Neuronal stem cell (in vitro differentiated cells): Measurements from ENCODE around the gene TMEM233.

Experiments used
- DNase-seq: peaks from one replicate; pipeline ENCODE4 v3.0.0-alpha.2; 2013; ENCODE audit warnings: low spot score
- H2AFZ ChIP-seq: one replicate; pipeline ENCODE4 v1.6.1; 2013; ENCODE audit warnings: mild to moderate bottlenecking, low read length, inconsistent platforms
- H2AK5ac ChIP-seq: 2 replicates; pipeline ENCODE4 v1.6.1; 2013; ENCODE audit warnings: low read depth, mild to moderate bottlenecking, inconsistent platforms, low read length, moderate library complexity, mixed read lengths
- H2BK120ac ChIP-seq: 2 replicates; pipeline ENCODE4 v1.6.1; 2013; ENCODE audit warnings: low read depth, mild to moderate bottlenecking, inconsistent platforms, low read length, moderate library complexity, mixed read lengths
- H2BK12ac ChIP-seq: one replicate; pipeline ENCODE4 v1.6.1; 2013; ENCODE audit warnings: low read length, inconsistent platforms
- H2BK15ac ChIP-seq: 2 replicates; pipeline ENCODE4 v1.6.1; 2013; ENCODE audit warnings: mild to moderate bottlenecking, low read length, inconsistent platforms, mixed read lengths
- H2BK5ac ChIP-seq: one replicate; pipeline ENCODE4 v1.6.1; 2013; ENCODE audit warnings: inconsistent platforms, mild to moderate bottlenecking, low read length, moderate library complexity
- H3K14ac ChIP-seq: one replicate; pipeline ENCODE4 v1.6.1; 2013; ENCODE audit warnings: low read length, inconsistent platforms
- H3K18ac ChIP-seq: 2 replicates; pipeline ENCODE4 v1.6.1; 2013; ENCODE audit warnings: low read length, inconsistent platforms
- H3K23ac ChIP-seq: 2 replicates; pipeline ENCODE4 v1.6.1; 2013; ENCODE audit warnings: low read depth, mild to moderate bottlenecking, mixed read lengths, low read length, inconsistent platforms; ENCODE audit not compliant: poor library complexity
- H3K27ac ChIP-seq: replicated peaks from 3 replicates; pipeline ENCODE4 v1.5.1; 2013; ENCODE audit warnings: low read length, inconsistent platforms
- H3K27me3 ChIP-seq, 3 experiments: 2 replicates each; pipeline ENCODE4 v1.6.1; 2013; ENCODE audit warnings: low read length in 3 of 3, mild to moderate bottlenecking in 2 of 3, inconsistent platforms in 1 of 3, low read depth in 1 of 3, mixed read lengths in 1 of 3, moderate library complexity in 1 of 3; ENCODE audit not compliant: control insufficient read depth in 3 of 3, insufficient read depth in 3 of 3
- H3K36me3 ChIP-seq, 2 donors: replicated peaks in 1 of 2; 2 replicates each; pipeline ENCODE4 v1.6.1; 2013; ENCODE audit warnings: low read length in 2 of 2; ENCODE audit not compliant: control insufficient read depth in 2 of 2, insufficient read depth in 2 of 2
- H3K4ac ChIP-seq: 2 replicates; pipeline ENCODE4 v1.6.1; 2013; ENCODE audit warnings: inconsistent platforms, mild to moderate bottlenecking, low read length, moderate library complexity
- H3K4me1 ChIP-seq, 2 donors: 1 replicate in 1 of 2; 2 replicates in 1 of 2; pipeline ENCODE4 v1.6.1; 2013; ENCODE audit warnings: low read length in 2 of 2, low read depth in 1 of 2; ENCODE audit not compliant: control insufficient read depth in 2 of 2, insufficient read depth in 1 of 2
- H3K4me2 ChIP-seq: one replicate; pipeline ENCODE4 v1.6.1; 2013; ENCODE audit warnings: mild to moderate bottlenecking, low read length, inconsistent platforms; ENCODE audit not compliant: insufficient read depth, poor library complexity, severe bottlenecking
- H3K4me3 ChIP-seq, 2 donors: 2 replicates each; pipeline ENCODE4 v1.5.1; 2013; ENCODE audit warnings: low read length in 2 of 2, mild to moderate bottlenecking in 2 of 2, inconsistent platforms in 1 of 2, moderate library complexity in 1 of 2
- H3K79me1 ChIP-seq: one replicate; pipeline ENCODE4 v1.6.1; 2013; ENCODE audit warnings: low read depth, mild to moderate bottlenecking, inconsistent platforms, low read length, moderate library complexity
- H3K9ac ChIP-seq: one replicate; pipeline ENCODE4 v1.6.1; 2013; ENCODE audit warnings: mild to moderate bottlenecking, low read depth, low read length, inconsistent platforms; ENCODE audit not compliant: poor library complexity
- H3K9me3 ChIP-seq, 2 donors: replicated peaks in 1 of 2; 2 replicates each; pipeline versions ENCODE3 to v1.6.1; 2013; ENCODE audit warnings: low read length in 2 of 2, mild to moderate bottlenecking in 2 of 2, inconsistent platforms in 1 of 2, low read depth in 1 of 2, mixed read lengths in 1 of 2, moderate library complexity in 1 of 2; ENCODE audit not compliant: control insufficient read depth in 2 of 2, insufficient read depth in 1 of 2
- H4K8ac ChIP-seq: one replicate; pipeline ENCODE4 v1.6.1; 2013; ENCODE audit warnings: low read depth, mild to moderate bottlenecking, inconsistent platforms, low read length, moderate library complexity
- H4K91ac ChIP-seq: one replicate; pipeline ENCODE4 v1.6.1; 2013; ENCODE audit warnings: low read length, low read depth, mild to moderate bottlenecking, inconsistent platforms; ENCODE audit not compliant: poor library complexity
- WGBS, 2 donors: extraction: QIAGEN DNeasy Blood & Tissue Kit; methylation state at CpG; one replicate each; pipeline ENCODE4 v1.1.7; 2013; ENCODE audit warnings: missing lambda C conversion rate in 2 of 2, mixed read lengths in 1 of 2; ENCODE audit not compliant: insufficient read length in 2 of 2, insufficient replicate concordance in 1 of 2; ENCODE audit errors: extremely low coverage in 2 of 2; 5-methylcytosine and 5-hydroxymethylcytosine counted together

Gene TMEM233

GRCh38 chr12:119624966-119625365, 31.4 kb downstream of the TMEM233 start:
- Histone ChIP-seq H2AK5ac (no peak overlapping the region), H4K91ac (no peak overlapping the region), H3K9ac (no peak overlapping the region), H2BK5ac (no peak overlapping the region), H3K14ac (no peak overlapping the region), H3K4ac (no peak overlapping the region), H4K8ac (no peak overlapping the region), H3K79me1 (no peaks in the 10 kb centered on the region), H3K27ac (no peak overlapping the region), H3K4me1 (peaks cover 0 to 3% of the 10 kb centered on the region in 2 donors), H3K18ac (no peak overlapping the region), H2BK15ac (no peak overlapping the region), H2AFZ (no peak overlapping the region), H3K36me3 (no peaks in the 10 kb centered on the region), H3K9me3 (no peaks in the 10 kb centered on the region), H3K4me3 (no peak overlapping the region), H2BK120ac (no peak overlapping the region), H3K23ac (no peak overlapping the region), H3K27me3 (peaks cover 0 to 7% (median 0%) of the 10 kb centered on the region in 3 experiments), H2BK12ac (no peak overlapping the region), H3K4me2 (no peak overlapping the region)
- DNase-seq: no peak
- no CpG with 5 or more reads among the region's 4 CpGs for WGBS, 2 donors

GRCh38 chr12:119627019-119627643, 33.6 kb downstream of the TMEM233 start:
- no peak overlapping the region for H4K91ac ChIP-seq
- H3K18ac ChIP-seq: no peak overlapping the region
- peaks cover 0 to 7% (median 0%) of the 10 kb centered on the region in 3 experiments for H3K27me3 ChIP-seq
- peaks cover 0 to 3% of the 10 kb centered on the region in 2 donors for H3K4me1 ChIP-seq
- no peak overlapping the region for H2BK120ac ChIP-seq
- no peak overlapping the region for H3K9ac ChIP-seq
- no peaks in the 10 kb centered on the region for H3K9me3 ChIP-seq
- H2AFZ ChIP-seq: no peak overlapping the region
- no peaks in the 10 kb centered on the region for H3K36me3 ChIP-seq
- no peak overlapping the region for H3K27ac ChIP-seq
- WGBS, 2 donors: no CpG with 5 or more reads among the region's 6 CpGs
- no peak overlapping the region for H3K23ac ChIP-seq
- DNase-seq: no peak
- H3K4me2 ChIP-seq: no peak overlapping the region
- no peak overlapping the region for H2BK12ac ChIP-seq
- no peak overlapping the region for H3K14ac ChIP-seq
- H2AK5ac ChIP-seq: no peak overlapping the region
- H4K8ac ChIP-seq: no peak overlapping the region
- H2BK15ac ChIP-seq: no peak overlapping the region
- H3K79me1 ChIP-seq: no peaks in the 10 kb centered on the region
- no peak overlapping the region for H3K4me3 ChIP-seq
- H3K4ac ChIP-seq: no peak overlapping the region
- H2BK5ac ChIP-seq: no peak overlapping the region

- no CpG with 5 or more reads among the region's 6 CpGs for WGBS, 2 donors
- Histone ChIP-seq H4K91ac (no peak overlapping the region), H2BK15ac (no peak overlapping the region), H3K4me1 (peaks cover 0 to 3% of the 10 kb centered on the region in 2 donors), H3K36me3 (no peaks in the 10 kb centered on the region), H3K79me1 (no peaks in the 10 kb centered on the region), H2BK5ac (no peak overlapping the region), H3K14ac (no peak overlapping the region), H2AK5ac (no peak overlapping the region), H3K4me3 (no peak overlapping the region), H4K8ac (no peak overlapping the region), H2BK120ac (no peak overlapping the region), H3K18ac (no peak overlapping the region), H3K27ac (no peak overlapping the region), H3K27me3 (peaks cover 0 to 7% (median 0%) of the 10 kb centered on the region in 3 experiments), H2BK12ac (no peak overlapping the region), H3K4me2 (no peak overlapping the region), H2AFZ (no peak overlapping the region), H3K4ac (no peak overlapping the region), H3K9me3 (no peaks in the 10 kb centered on the region), H3K9ac (no peak overlapping the region), H3K23ac (no peak overlapping the region)
- no peak for DNase-seq
These were observed 34.1 kb downstream of the TMEM233 start for GRCh38 chr12:119627686-119628085.

DNA sequence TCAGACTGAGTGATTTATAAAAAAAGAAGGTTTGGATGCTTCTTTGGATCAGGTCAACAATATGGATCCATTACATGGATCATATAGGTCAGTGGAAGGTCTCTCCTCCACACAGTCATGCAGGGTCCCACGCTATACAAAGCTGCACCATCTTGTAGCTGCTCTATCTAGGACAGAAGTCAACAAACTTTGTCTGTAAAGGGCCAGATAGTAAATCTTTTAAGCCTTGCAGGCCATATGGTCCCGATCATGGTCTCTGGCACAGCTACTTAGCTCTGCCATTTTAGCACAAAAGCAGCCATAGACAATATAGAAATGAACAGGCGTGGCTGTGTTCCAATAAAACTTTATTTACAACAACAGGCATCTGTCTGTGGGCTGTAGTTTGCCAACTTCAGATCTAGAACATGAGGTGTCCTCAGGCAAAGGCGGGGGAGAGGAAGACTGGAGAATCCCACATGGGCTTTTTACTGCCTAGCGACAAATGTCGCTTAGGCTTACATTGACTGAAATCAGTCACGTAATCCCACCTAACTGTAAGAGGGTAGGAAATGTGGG, 36.7 kb downstream of the TMEM233 start:
- Histone ChIP-seq H3K18ac (no peak overlapping the region), H2BK120ac (no peak overlapping the region), H3K4me1 (peaks cover 0 to 3% of the 10 kb centered on the region in 2 donors), H3K27ac (no peak overlapping the region), H2BK12ac (no peak overlapping the region), H3K79me1 (no peaks in the 10 kb centered on the region), H2BK5ac (no peak overlapping the region), H2AK5ac (no peak overlapping the region), H3K23ac (no peak overlapping the region), H4K91ac (no peak overlapping the region), H3K14ac (no peak overlapping the region), H4K8ac (no peak overlapping the region), H3K4ac (no peak overlapping the region), H3K36me3 (no peaks in the 10 kb centered on the region), H3K4me2 (no peak overlapping the region), H3K4me3 (no peak overlapping the region), H3K9ac (no peak overlapping the region), H3K9me3 (no peaks in the 10 kb centered on the region), H3K27me3 (peaks cover 0 to 12% (median 0%) of the 10 kb centered on the region in 3 experiments), H2AFZ (no peak overlapping the region), H2BK15ac (no peak overlapping the region)
- no peak for DNase-seq
- WGBS, 2 donors: no CpG with 5 or more reads among the region's 7 CpGs
